OCI-LY7 (cell line): Measurements from ENCODE around the gene ZFP36L1. TPM values are rescaled to one million over a fixed set of nuclear protein-coding genes. Genes with fewer than 3 reads are reported as not detected.

Experiments used
- BruUV-seq: library from RNA; stranded (reverse); fragments of 400-500 nt; replicated peaks from 2 replicates; lab custom pipeline; 2021; lab: Mats Ljungman, UMichigan
- CTCF ChIA-PET: fragments of 300-600 bp; sonication (Branson Sonifier 250); formaldehyde crosslinking; loops from one replicate; lab custom pipeline; 2022; ENCODE audit warnings: antibody characterized with exemption; ENCODE audit not compliant: unreplicated experiment; lab: Charles Lee
- POLR2A ChIA-PET: fragments of 300-600 bp; sonication (Branson Sonifier 250); formaldehyde crosslinking; loops from one replicate; lab custom pipeline; 2022; ENCODE audit warnings: antibody characterized with exemption; lab: Charles Lee
- DNase-seq: peaks from one replicate; pipeline ENCODE4 v3.0.0-alpha.2; 2015; ENCODE audit warnings: low spot score
- H2AFZ ChIP-seq: fragments of 200-600 bp; sonication (generic), shearing (Covaris generic); 2 replicates; pipeline ENCODE4 v1.6.1; 2014; ENCODE audit warnings: mild to moderate bottlenecking, antibody characterized with exemption, low read length, moderate library complexity
- H3K27ac ChIP-seq: fragments of 200-600 bp; sonication (generic); 2 replicates; pipeline ENCODE4 v1.5.1; 2014; ENCODE audit warnings: mixed run types, low read depth, mild to moderate bottlenecking, moderate library complexity, low read length, inconsistent platforms; ENCODE audit not compliant: poor library complexity, severe bottlenecking
- H3K36me3 ChIP-seq: fragments of 200-600 bp; sonication (generic); 2 replicates; pipeline ENCODE4 v1.6.1; 2014; ENCODE audit warnings: mild to moderate bottlenecking, antibody characterized with exemption, low read length, moderate library complexity, mixed read lengths; ENCODE audit not compliant: insufficient read depth
- H3K4me1 ChIP-seq: fragments of 200-600 bp; sonication (generic); 2 replicates; pipeline ENCODE4 v1.5.1; 2014; ENCODE audit warnings: mild to moderate bottlenecking, low read length; ENCODE audit not compliant: insufficient read depth, poor library complexity, severe bottlenecking
- H3K4me2 ChIP-seq: fragments of 200-600 bp; sonication (generic); 2 replicates; pipeline ENCODE4 v1.6.1; 2014; ENCODE audit warnings: mild to moderate bottlenecking, low read length
- H3K4me3 ChIP-seq: fragments of 200-600 bp; sonication (generic); 2 replicates; pipeline ENCODE4 v1.5.1; 2014; ENCODE audit warnings: mild to moderate bottlenecking, low read depth, low read length; ENCODE audit not compliant: poor library complexity, severe bottlenecking
- H3K79me2 ChIP-seq: fragments of 200-600 bp; sonication (generic); 2 replicates; pipeline ENCODE4 v1.6.1; 2016; ENCODE audit warnings: low read depth, mild to moderate bottlenecking, low read length, moderate library complexity, mixed read lengths; ENCODE audit not compliant: insufficient read depth
- H3K9me2 ChIP-seq: fragments of 200-600 bp; sonication (generic); 2 replicates; pipeline ENCODE4 v1.6.1; 2016; ENCODE audit warnings: mild to moderate bottlenecking, low read length, mixed read lengths; ENCODE audit not compliant: insufficient read depth
- H3K9me3 ChIP-seq: fragments of 200-600 bp; sonication (generic); 2 replicates; pipeline ENCODE4 v1.6.1; 2014; ENCODE audit warnings: mild to moderate bottlenecking, mixed run types, low read length, mixed read lengths
- H4K20me1 ChIP-seq: fragments of 200-600 bp; sonication (generic); 2 replicates; pipeline ENCODE4 v1.6.1; 2014; ENCODE audit warnings: mild to moderate bottlenecking, antibody characterized with exemption, low read length, moderate library complexity, mixed read lengths; ENCODE audit not compliant: insufficient read depth
- CTCF ChIP-seq: fragments of 200-600 bp; sonication (generic); conservative IDR thresholded peaks from 2 replicates; pipeline ENCODE4 v1.5.1; 2014; ENCODE audit warnings: mild to moderate bottlenecking, antibody characterized with exemption, low read length, moderate library complexity, mixed read lengths
- EZH2phosphoT487 ChIP-seq: fragments of 200-600 bp; sonication (generic); IDR thresholded peaks from 2 replicates; pipeline ENCODE4 v1.6.1; 2018; ENCODE audit warnings: low read depth, borderline replicate concordance, mild to moderate bottlenecking, mixed run types, antibody characterized with exemption, low read length, moderate library complexity, mixed read lengths
- intact Hi-C: fragments of 100-400 bp; cut with micrococcal nuclease; formaldehyde crosslinking; loops from one replicate; pipeline ENCODE4 v1.10.0; 2022; ENCODE audit not compliant: unreplicated experiment
- total RNA-seq, 2 experiments: library from RNA; depleted of rRNA in 1 of 2; stranded (reverse); fragments of >200 nt in 1 of 2; shearing (Covaris generic) in 1 of 2; gene quantifications; 2 replicates each; pipeline ENCODE4 v1.2.3, GENCODE V29; 2014 to 2022

The ZFP36L1 gene
- total RNA-seq, 2 experiments from 2014 or later: 24.2 to 57.0 TPM

GRCh38 chr14:68807148-68807600, 14.3 kb upstream of the ZFP36L1 start:
- CTCF ChIA-PET: interaction anchor here (0.9 to 1.1 kb wide), 2 partner anchors 8 to 118 kb away, joined by 3 to 4 read pairs; no protein-coding TSS in a partner anchor
- BruUV-seq: no TSS peak
- peak overlapping the region; percentile 85; the same call in 1 of the 2 replicates for H2AFZ ChIP-seq
- POLR2A ChIA-PET: interaction anchor here (0.6 to 7.5 kb wide), 9 partner anchors 8 to 528 kb away, joined by 3 to 58 read pairs (median 5); partner anchors contain the start of gene ZFP36L1
- peak overlapping the region; percentile 75 for H3K27ac ChIP-seq
- H3K79me2 ChIP-seq: no peaks in the 10 kb centered on the region
- H3K4me1 ChIP-seq: peaks cover 33% of the 10 kb centered on the region
- peak; percentile 77 for DNase-seq
- peaks cover 15% of the 10 kb centered on the region for H3K9me3 ChIP-seq
- H3K9me2 ChIP-seq: no peaks in the 10 kb centered on the region
- TF ChIP-seq CTCF (no peak), EZH2phosphoT487 (no peak)
- intact Hi-C loops: no loop called here
- peak overlapping the region; percentile 40 for H3K4me3 ChIP-seq
- H4K20me1 ChIP-seq: no peaks in the 10 kb centered on the region
- peak overlapping the region; percentile 87 for H3K4me2 ChIP-seq
- peaks cover 7% of the 10 kb centered on the region; the same call in 1 of the 2 replicates for H3K36me3 ChIP-seq

GRCh38 chr14:68806526-68807147, 13.8 kb upstream of the ZFP36L1 start:
- Histone ChIP-seq H3K27ac (peak overlapping the region; percentile 75), H3K4me2 (peak overlapping the region; percentile 87), H3K4me1 (peaks cover 32% of the 10 kb centered on the region), H3K79me2 (no peaks in the 10 kb centered on the region), H3K4me3 (peak overlapping the region; percentile 40), H3K36me3 (peaks cover 13% of the 10 kb centered on the region; the same call in 1 of the 2 replicates), H3K9me2 (no peaks in the 10 kb centered on the region), H4K20me1 (no peaks in the 10 kb centered on the region), H2AFZ (peak overlapping the region; percentile 85), H3K9me3 (peaks cover 20% of the 10 kb centered on the region)
- TF ChIP-seq CTCF (no peak), EZH2phosphoT487 (no peak)
- intact Hi-C loops: loop anchor here (1.0 kb wide), 1 partner anchor 10 kb away; no protein-coding TSS in a partner anchor
- CTCF ChIA-PET: interaction anchor here (0.9 to 1.1 kb wide), 2 partner anchors 9 to 118 kb away, joined by 3 to 4 read pairs; no protein-coding TSS in a partner anchor
- POLR2A ChIA-PET: interaction anchor here (0.6 to 7.5 kb wide), 10 partner anchors 8 to 528 kb away, joined by 3 to 58 read pairs (median 5); partner anchors contain the start of gene ZFP36L1
- DNase-seq: peak; percentile 91
- no TSS peak for BruUV-seq
